NB4 (cell line): ENCODE results near the gene PEPD.

ENCODE experiments used
- DNase-seq: peaks from one replicate; pipeline ENCODE4 v3.0.0; 2010; ENCODE audit warnings: low read depth
- H3K4me3 ChIP-seq: one replicate; pipeline ENCODE4 v1.5.1; 2011; ENCODE audit warnings: mild to moderate bottlenecking, low read depth, low read length, moderate library complexity
- MAX ChIP-seq: IDR thresholded peaks from 2 replicates; pipeline ENCODE4 v1.6.1; 2011; ENCODE audit warnings: low read depth, low read length
- MYC ChIP-seq: IDR thresholded peaks from 2 replicates; pipeline ENCODE4 v1.6.1; 2011; ENCODE audit warnings: low read depth, low read length
- POLR2A ChIP-seq: IDR thresholded peaks from 2 replicates; pipeline ENCODE4 v1.6.1; 2011; ENCODE audit warnings: mild to moderate bottlenecking; ENCODE audit not compliant: insufficient read length; ENCODE audit errors: extremely low read depth
- TF ChIP-seq, protein P1 (sequence below): IDR thresholded peaks from one replicate; pipeline ENCODE4 v1.5.1; 2012; ENCODE audit warnings: low read depth, low read length

Gene PEPD

GRCh38 chr19:33462112-33462791 lies 59.3 kb downstream of the PEPD start:
- TF ChIP-seq POLR2A (no peak), MYC (no peak), MAX (no peak)
- TF ChIP-seq, protein P1, sequence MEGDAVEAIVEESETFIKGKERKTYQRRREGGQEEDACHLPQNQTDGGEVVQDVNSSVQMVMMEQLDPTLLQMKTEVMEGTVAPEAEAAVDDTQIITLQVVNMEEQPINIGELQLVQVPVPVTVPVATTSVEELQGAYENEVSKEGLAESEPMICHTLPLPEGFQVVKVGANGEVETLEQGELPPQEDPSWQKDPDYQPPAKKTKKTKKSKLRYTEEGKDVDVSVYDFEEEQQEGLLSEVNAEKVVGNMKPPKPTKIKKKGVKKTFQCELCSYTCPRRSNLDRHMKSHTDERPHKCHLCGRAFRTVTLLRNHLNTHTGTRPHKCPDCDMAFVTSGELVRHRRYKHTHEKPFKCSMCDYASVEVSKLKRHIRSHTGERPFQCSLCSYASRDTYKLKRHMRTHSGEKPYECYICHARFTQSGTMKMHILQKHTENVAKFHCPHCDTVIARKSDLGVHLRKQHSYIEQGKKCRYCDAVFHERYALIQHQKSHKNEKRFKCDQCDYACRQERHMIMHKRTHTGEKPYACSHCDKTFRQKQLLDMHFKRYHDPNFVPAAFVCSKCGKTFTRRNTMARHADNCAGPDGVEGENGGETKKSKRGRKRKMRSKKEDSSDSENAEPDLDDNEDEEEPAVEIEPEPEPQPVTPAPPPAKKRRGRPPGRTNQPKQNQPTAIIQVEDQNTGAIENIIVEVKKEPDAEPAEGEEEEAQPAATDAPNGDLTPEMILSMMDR = no peak
- H3K4me3 ChIP-seq = no peak overlapping the region
- no peak for DNase-seq

DNA sequence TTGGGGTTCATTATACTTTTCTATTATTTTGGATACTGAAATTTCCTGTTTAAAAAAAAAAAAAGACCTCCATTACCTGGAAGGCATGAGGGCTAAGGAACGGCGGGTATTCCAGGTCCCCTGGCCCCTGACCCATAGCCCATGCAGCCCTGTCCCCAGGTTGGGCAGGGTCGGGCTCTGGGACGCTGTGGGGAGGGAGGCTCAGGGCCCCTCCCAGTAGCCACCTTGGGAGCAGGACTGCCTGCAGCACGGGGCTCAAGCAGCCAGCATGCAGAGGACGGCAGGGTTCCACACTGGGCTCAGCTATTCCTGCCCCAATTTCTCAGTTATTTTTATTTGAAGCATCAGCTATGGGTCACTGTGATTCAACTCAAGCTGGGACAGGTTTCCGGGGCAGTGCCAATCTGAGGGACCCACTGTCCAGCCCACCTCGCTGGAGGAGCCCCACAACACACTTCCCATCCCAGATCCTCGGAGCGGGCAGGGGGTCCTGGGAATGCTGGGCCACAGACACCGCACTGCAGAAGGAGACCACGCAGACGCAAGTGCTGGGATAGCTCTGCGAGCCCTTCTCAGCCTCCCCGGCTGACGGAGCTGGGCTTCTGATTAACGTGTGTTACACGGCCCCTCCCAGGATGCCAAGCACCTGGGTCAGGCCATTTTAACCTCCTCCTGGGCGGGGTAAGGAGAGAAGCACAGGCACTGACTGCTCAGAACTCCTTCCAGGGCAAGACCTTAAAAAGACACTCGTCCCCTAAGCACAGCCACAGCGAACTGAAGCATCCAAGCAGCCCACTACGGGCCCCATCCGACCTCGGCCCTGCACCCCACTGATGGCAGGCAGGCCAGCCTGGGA lies 60.1 kb downstream of the PEPD start:
- no peak for DNase-seq
- H3K4me3 ChIP-seq = no peak overlapping the region
- TF ChIP-seq MAX (no peak), POLR2A (no peak), MYC (no peak)
- TF ChIP-seq, protein P1 = no peak

- H3K4me3 ChIP-seq = no peak overlapping the region
- TF ChIP-seq, protein P1 = no peak
- TF ChIP-seq MYC (no peak), POLR2A (no peak), MAX (no peak)
- no peak for DNase-seq
Observed at GRCh38 chr19:33460221-33460908, 61.2 kb downstream of the PEPD start.

- no peak overlapping the region for H3K4me3 ChIP-seq
- TF ChIP-seq, protein P1 = no peak
- TF ChIP-seq MAX = no peak
- no peak for TF ChIP-seq MYC
- TF ChIP-seq POLR2A = no peak
- DNase-seq = no peak
Observed at GRCh38 chr19:33459222-33460090, 62.1 kb downstream of the PEPD start.

- no peak overlapping the region for H3K4me3 ChIP-seq
- no peak for DNase-seq
- no peak for TF ChIP-seq MYC
- TF ChIP-seq, protein P1 = no peak
- no peak for TF ChIP-seq MAX
- no peak for TF ChIP-seq POLR2A
Observed at GRCh38 chr19:33458807-33459206, 62.8 kb downstream of the PEPD start.
